GM12878 (cell line): ENCODE measurements around the gene TBX15. TPM values are rescaled to one million over a fixed set of nuclear protein-coding genes. Genes with fewer than 3 reads are reported as not detected.

Experiments
- ATAC-seq: fragments of 200-7000 bp; cut with Tn5 transposase; 3 replicates; pipeline ENCODE4 v1.9.1; 2020; ENCODE audit warnings: mild to moderate bottlenecking, moderate library complexity
- BruUV-seq: library from RNA; stranded (reverse); fragments of 400-500 nt; replicated peaks from 2 replicates; lab custom pipeline; 2021; lab: Mats Ljungman, UMichigan
- CTCF ChIA-PET: fragments of 300-600 bp; sonication (Branson Sonifier 250); formaldehyde crosslinking; extraction: SDS; loops from one replicate; lab custom pipeline; 2021; ENCODE audit warnings: inconsistent platforms; lab: Yijun Ruan, JAX
- POLR2A ChIA-PET: fragments of 350-600 bp; formaldehyde crosslinking; extraction: SDS; loops from one replicate; lab custom pipeline; 2021; ENCODE audit warnings: inconsistent platforms; lab: Charles Lee
- RAD21 ChIA-PET: fragments of 300-600 bp; sonication (Branson Sonifier 250); formaldehyde crosslinking; loops from one replicate; lab custom pipeline; 2023; ENCODE audit warnings: antibody characterized with exemption; ENCODE audit not compliant: unreplicated experiment; lab: Charles Lee
- SMC1A ChIA-PET: fragments of 300-600 bp; sonication (Branson Sonifier 250); formaldehyde crosslinking; loops from one replicate; lab custom pipeline; 2023; ENCODE audit not compliant: unreplicated experiment, uncharacterized antibody; lab: Charles Lee
- DNase-seq: peaks from one replicate; pipeline ENCODE4 v3.0.0-alpha.2; 2011; ENCODE audit warnings: low read depth, low spot score
- FAIRE-seq: peaks from 3 replicates; lab custom pipeline; 2011; peaks lifted over from hg19 to GRCh38; lab: Jason Lieb, UNC
- H2AFZ ChIP-seq: 2 replicates; pipeline ENCODE4 v1.6.0; 2011; ENCODE audit warnings: low read depth, low read length, control low read depth; ENCODE audit not compliant: control insufficient read depth
- H3K27ac ChIP-seq: 2 replicates; pipeline ENCODE4 v1.5.1; 2011; ENCODE audit warnings: control low read depth; ENCODE audit not compliant: control insufficient read depth, insufficient read depth
- H3K27me3 ChIP-seq, 2 experiments: replicated peaks in 1 of 2; 2 replicates each; pipeline versions ENCODE4 v1.6.0 to v1.6.1; 2011; ENCODE audit warnings: low read length in 1 of 2; ENCODE audit not compliant: control insufficient read depth in 2 of 2, insufficient read depth in 2 of 2
- H3K36me3 ChIP-seq, 2 experiments: 2 replicates each; pipeline ENCODE4 v1.5.1; 2011; ENCODE audit warnings: low read length in 1 of 2; ENCODE audit not compliant: control insufficient read depth in 2 of 2, insufficient read depth in 2 of 2
- H3K4me1 ChIP-seq: 2 replicates; pipeline ENCODE4 v1.6.1; 2011; ENCODE audit warnings: mild to moderate bottlenecking, low read length, moderate library complexity, mixed read lengths; ENCODE audit not compliant: control insufficient read depth, insufficient read depth
- H3K4me2 ChIP-seq: 2 replicates; pipeline ENCODE4 v1.6.0; 2011; ENCODE audit warnings: control low read depth; ENCODE audit not compliant: control insufficient read depth, insufficient read depth
- H3K4me3 ChIP-seq: fragments of 200-600 bp; sonication (generic); 2 replicates; pipeline ENCODE4 v1.5.1; 2016
- H3K79me2 ChIP-seq: 2 replicates; pipeline ENCODE4 v1.6.0; 2011; ENCODE audit warnings: low read length; ENCODE audit not compliant: control insufficient read depth, insufficient read depth
- H3K9ac ChIP-seq: 2 replicates; pipeline ENCODE4 v1.8.0; 2011; ENCODE audit warnings: low read length, control low read depth, mixed read lengths; ENCODE audit not compliant: control insufficient read depth, insufficient read depth
- H3K9me3 ChIP-seq: replicated peaks from 3 replicates; pipeline ENCODE4 v1.5.1; 2011; ENCODE audit warnings: mild to moderate bottlenecking, low read length; ENCODE audit not compliant: control insufficient read depth, insufficient read depth
- H4K20me1 ChIP-seq: 2 replicates; pipeline ENCODE4 v1.6.0; 2011; ENCODE audit not compliant: control insufficient read depth, insufficient read depth
- BHLHE40 ChIP-seq, 2 experiments: fragments of 450-650 bp in 1 of 2; IDR thresholded peaks; 2 replicates each; pipeline ENCODE4 v1.6.1; 2011 to 2017; ENCODE audit warnings: low read depth in 2 of 2, borderline replicate concordance in 1 of 2, improper control_type of control experiment in 1 of 2, low read length in 1 of 2, mild to moderate bottlenecking in 1 of 2
- BRCA1 ChIP-seq: IDR thresholded peaks from 2 replicates; pipeline ENCODE4 v1.6.1; 2011; ENCODE audit warnings: low read depth, low read length, improper control_type of control experiment
- CBX5 ChIP-seq: sonication (generic); IDR thresholded peaks from 2 replicates; pipeline ENCODE4 v1.6.1; 2016; ENCODE audit warnings: low read depth, moderate library complexity, mild to moderate bottlenecking, inconsistent platforms
- FOS ChIP-seq: IDR thresholded peaks from 3 replicates; pipeline ENCODE4 v1.6.1; 2011; ENCODE audit warnings: borderline replicate concordance; ENCODE audit not compliant: insufficient read length; ENCODE audit errors: extremely low read depth
- GABPA ChIP-seq: IDR thresholded peaks from 2 replicates; pipeline ENCODE4 v1.6.1; 2014; ENCODE audit warnings: antibody characterized with exemption, low read depth, mild to moderate bottlenecking, inconsistent platforms
- JUND ChIP-seq: IDR thresholded peaks from 2 replicates; pipeline ENCODE4 v1.6.1; 2012; ENCODE audit warnings: low read depth, mild to moderate bottlenecking, low read length, improper control_type of control experiment, moderate library complexity
- MTA2 ChIP-seq: fragments of 450-650 bp; IDR thresholded peaks from 2 replicates; pipeline ENCODE4 v1.6.1; 2016; ENCODE audit warnings: low read depth, mild to moderate bottlenecking, moderate library complexity
- MTA3 ChIP-seq: IDR thresholded peaks from 2 replicates; pipeline ENCODE4 v1.6.1; 2012; ENCODE audit warnings: low read length, inconsistent platforms, borderline replicate concordance
- NFIC ChIP-seq: IDR thresholded peaks from 2 replicates; pipeline ENCODE4 v1.6.1; 2012; ENCODE audit warnings: low read depth, mild to moderate bottlenecking, inconsistent platforms, low read length, moderate library complexity
- NR2C1 ChIP-seq: fragments of 450-650 bp; IDR thresholded peaks from 2 replicates; pipeline ENCODE4 v1.6.1; 2017; ENCODE audit warnings: antibody characterized with exemption, mild to moderate bottlenecking, moderate library complexity
- PML ChIP-seq: IDR thresholded peaks from 2 replicates; pipeline ENCODE4 v1.6.1; 2012; ENCODE audit warnings: low read length, inconsistent platforms
- POU2F2 ChIP-seq: IDR thresholded peaks from 3 replicates; pipeline ENCODE4 v1.6.1; 2011; ENCODE audit warnings: low read depth, mild to moderate bottlenecking, low read length, borderline replicate concordance
- PRDM15 ChIP-seq: fragments of 450-650 bp; formaldehyde crosslinking; IDR thresholded peaks from 2 replicates; pipeline ENCODE4 v1.4.0; 2020; ENCODE audit warnings: mild to moderate bottlenecking, moderate library complexity
- RELA ChIP-seq: fragments of 450-650 bp; IDR thresholded peaks from 2 replicates; pipeline ENCODE4 v1.8.0; 2014; ENCODE audit warnings: borderline replicate concordance; ENCODE audit not compliant: partially characterized antibody
- SKIL ChIP-seq: fragments of 450-650 bp; IDR thresholded peaks from 2 replicates; pipeline ENCODE4 v1.6.1; 2017; ENCODE audit warnings: mild to moderate bottlenecking, low read depth, inconsistent platforms; ENCODE audit not compliant: poor library complexity, severe bottlenecking
- SRF ChIP-seq, 2 experiments: IDR thresholded peaks; 2 replicates each; pipeline ENCODE4 v1.6.1; 2011; ENCODE audit warnings: low read depth in 2 of 2, low read length in 2 of 2, mild to moderate bottlenecking in 1 of 2, moderate library complexity in 1 of 2
- SUZ12 ChIP-seq: fragments of 200-600 bp; sonication (generic); IDR thresholded peaks from one replicate; pipeline ENCODE4 v1.6.1; 2018; ENCODE audit warnings: antibody characterized with exemption, mild to moderate bottlenecking; ENCODE audit not compliant: unreplicated experiment
- ZSCAN29 ChIP-seq: fragments of 450-650 bp; IDR thresholded peaks from 2 replicates; pipeline ENCODE4 v1.6.1; 2017; ENCODE audit warnings: mild to moderate bottlenecking, moderate library complexity
- WGBS: methylation state at CpG from one replicate; pipeline ENCODE4 v1.1.6; 2016; ENCODE audit warnings: low lambda C conversion rate; ENCODE audit not compliant: insufficient replicate concordance, insufficient coverage; ENCODE audit errors: missing lambda C conversion rate; 5-methylcytosine and 5-hydroxymethylcytosine counted together
- in situ Hi-C: fragments of 300-500 bp; cut with MboI; formaldehyde crosslinking; loops from 9 replicates; pipeline ENCODE4 v1.14.3; 2018; ENCODE audit warnings: mixed read lengths
- intact Hi-C: fragments of 100-400 bp; cut with micrococcal nuclease; formaldehyde crosslinking; loops from one replicate; pipeline ENCODE4 v1.14.2; 2022; ENCODE audit not compliant: unreplicated experiment
- polyA plus RNA-seq, 11 experiments: library from polyadenylated mRNA; depleted of rRNA in 4 of 11; unstranded in 6 of 11; stranded (reverse) in 5 of 11; fragments of >200 nt; fragmentation: Nextera tagmentation in 4 of 11; fragmentation: Illumina TruSeq in 1 of 11; extraction: Ambion mirVana in 4 of 11; extraction: Trizol in 1 of 11; gene quantifications; 1 replicate in 1 of 11; 2 replicates in 10 of 11; pipeline versions ENCODE4 v1.2.1 to v1.2.3, GENCODE V29; 2011 to 2016; ENCODE audit warnings: inconsistent platforms in 2 of 11, missing spikeins in 2 of 11, low read depth in 1 of 11
- total RNA-seq, 4 experiments: library from RNA; depleted of rRNA in 3 of 4; stranded (reverse); fragments of >200 nt in 3 of 4; fragmentation: Illumina TruSeq in 1 of 4; extraction: Trizol in 1 of 4; gene quantifications; 2 replicates each; pipeline versions ENCODE4 v1.2.1 to v1.2.3, GENCODE V29; 2013 to 2021

TBX15 gene
- total and polyA plus RNA-seq, 10 of the 15 experiments (the other 5 are each of a cell fraction or from before 2014, with no cell fraction given): 0.64 to 9.4 (median 0.99) TPM

DNA sequence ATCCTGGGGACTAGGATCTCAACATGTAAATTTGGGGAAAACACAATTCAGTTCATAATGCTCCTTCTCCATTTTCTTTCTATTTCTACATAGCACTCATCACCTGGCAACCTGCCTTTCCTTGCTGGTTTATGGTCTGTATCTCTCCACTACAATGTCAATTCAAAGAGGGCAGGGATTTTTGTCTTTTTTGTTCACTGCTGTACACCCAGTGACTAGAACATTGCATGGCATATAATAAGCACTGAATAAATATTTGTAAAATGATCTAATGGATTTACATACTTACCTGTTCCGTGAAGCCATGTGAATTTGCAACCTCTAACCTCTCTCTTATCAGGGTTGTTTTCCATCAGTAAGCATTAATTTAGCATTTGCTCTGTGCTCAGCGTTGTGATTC lies 27.4 kb upstream of the TBX15 start:
- ChIA-PET POLR2A (no interaction called here), CTCF (no interaction called here), RAD21 (no interaction called here), SMC1A (no interaction called here)
- ATAC-seq (no peak), DNase-seq (no peak), FAIRE-seq (no peak)
- Histone ChIP-seq H3K4me2 (no peak overlapping the region), H4K20me1 (no peaks in the 10 kb centered on the region), H3K36me3 (no peaks in the 10 kb centered on the region), H3K9me3 (no peaks in the 10 kb centered on the region), H3K9ac (no peak overlapping the region), H3K4me3 (no peak overlapping the region), H3K27ac (no peak overlapping the region), H3K27me3 (no peaks in the 10 kb centered on the region), H3K4me1 (no peaks in the 10 kb centered on the region), H2AFZ (no peak overlapping the region), H3K79me2 (no peaks in the 10 kb centered on the region)
- BruUV-seq: no TSS peak
- intact Hi-C loops (no loop called here), in situ Hi-C loops (no loop called here)
- TF ChIP-seq FOS: no peak
- TF ChIP-seq SKIL: no peak
- no peak for TF ChIP-seq GABPA
- TF ChIP-seq NFIC: no peak
- no peak for TF ChIP-seq MTA3
- TF ChIP-seq NR2C1: no peak
- TF ChIP-seq SRF (IDR thresholded peaks at IDR 0.05; ENCODE audit: low read depth in 2 of 2, low read length in 2 of 2): no peak
- TF ChIP-seq RELA: no peak
- TF ChIP-seq PRDM15 (CRISPR knock-in tag): no peak
- TF ChIP-seq MTA2: no peak
- no peak for TF ChIP-seq POU2F2
- no peak for TF ChIP-seq CBX5
- no peak for TF ChIP-seq SUZ12
- no peak for TF ChIP-seq PML
- no peak for TF ChIP-seq BHLHE40 (IDR thresholded peaks at IDR 0.05; ENCODE audit: borderline replicate concordance in 1 of 2, low read depth in 2 of 2, low read length in 1 of 2)
- TF ChIP-seq BRCA1: no peak
- TF ChIP-seq JUND: no peak
- no peak for TF ChIP-seq ZSCAN29
- 90% methylated on average over 2 of the region's 2 CpGs for WGBS
